Activated B cell treated with CpG ODN at 0.5 μM for 24 hours (primary cell): ENCODE data around the gene CFAP100. TPM values are rescaled to one million over a fixed set of nuclear protein-coding genes. Genes with fewer than 3 reads are reported as not detected.
A peak's percentile ranks its signal among the peaks of the same experiment; 100 is the strongest.

Source experiments
- ATAC-seq: fragments of 200-7000 bp; cut with Tn5 transposase; one replicate; pipeline ENCODE4 v1.10.0; 2021; ENCODE audit warnings: low read depth, mild to moderate bottlenecking, moderate library complexity
- CTCF ChIA-PET: fragments of 350-600 bp; sonication (Branson Sonifier 250); formaldehyde crosslinking; loops from one replicate; lab custom pipeline; 2021; ENCODE audit warnings: antibody characterized with exemption; lab: Charles Lee
- POLR2A ChIA-PET: fragments of 350-600 bp; sonication (Branson Sonifier 250); formaldehyde crosslinking; loops from one replicate; lab custom pipeline; 2021; ENCODE audit warnings: antibody characterized with exemption; lab: Charles Lee
- DNase-seq: peaks from one replicate; pipeline ENCODE4 v3.0.0; 2022
- H3K27ac Mint-ChIP-seq: one replicate; pipeline ENCODE4 v1.8.0; 2020; ENCODE audit warnings: mixed read lengths
- H3K27me3 Mint-ChIP-seq: one replicate; pipeline ENCODE4 v1.8.0; 2021; ENCODE audit warnings: mixed read lengths
- H3K36me3 Mint-ChIP-seq: one replicate; pipeline ENCODE4 v1.8.0; 2021; ENCODE audit warnings: low read depth, mixed read lengths
- H3K4me1 Mint-ChIP-seq: one replicate; pipeline ENCODE4 v1.8.0; 2021; ENCODE audit warnings: mixed read lengths
- H3K4me3 Mint-ChIP-seq: one replicate; pipeline ENCODE4 v1.8.0; 2020; ENCODE audit warnings: mild to moderate bottlenecking, mixed read lengths
- H3K9me3 Mint-ChIP-seq: one replicate; pipeline ENCODE4 v1.8.0; 2020; ENCODE audit warnings: mixed read lengths
- intact Hi-C: fragments of 100-400 bp; cut with micrococcal nuclease; formaldehyde crosslinking; loops from one replicate; pipeline ENCODE4 v1.15.1; 2024
- total RNA-seq: library from RNA; stranded (reverse); gene quantifications from 2 replicates; pipeline ENCODE4 v1.2.3, GENCODE V29; 2022
- TF ChIP-seq, protein P1 (sequence below): fragments of 200-600 bp; IDR thresholded peaks from one replicate; pipeline ENCODE4 v1.8.0; 2022; ENCODE audit warnings: antibody characterized with exemption, mild to moderate bottlenecking

The CFAP100 gene
- total RNA-seq, result not detected in 2 replicates

DNA sequence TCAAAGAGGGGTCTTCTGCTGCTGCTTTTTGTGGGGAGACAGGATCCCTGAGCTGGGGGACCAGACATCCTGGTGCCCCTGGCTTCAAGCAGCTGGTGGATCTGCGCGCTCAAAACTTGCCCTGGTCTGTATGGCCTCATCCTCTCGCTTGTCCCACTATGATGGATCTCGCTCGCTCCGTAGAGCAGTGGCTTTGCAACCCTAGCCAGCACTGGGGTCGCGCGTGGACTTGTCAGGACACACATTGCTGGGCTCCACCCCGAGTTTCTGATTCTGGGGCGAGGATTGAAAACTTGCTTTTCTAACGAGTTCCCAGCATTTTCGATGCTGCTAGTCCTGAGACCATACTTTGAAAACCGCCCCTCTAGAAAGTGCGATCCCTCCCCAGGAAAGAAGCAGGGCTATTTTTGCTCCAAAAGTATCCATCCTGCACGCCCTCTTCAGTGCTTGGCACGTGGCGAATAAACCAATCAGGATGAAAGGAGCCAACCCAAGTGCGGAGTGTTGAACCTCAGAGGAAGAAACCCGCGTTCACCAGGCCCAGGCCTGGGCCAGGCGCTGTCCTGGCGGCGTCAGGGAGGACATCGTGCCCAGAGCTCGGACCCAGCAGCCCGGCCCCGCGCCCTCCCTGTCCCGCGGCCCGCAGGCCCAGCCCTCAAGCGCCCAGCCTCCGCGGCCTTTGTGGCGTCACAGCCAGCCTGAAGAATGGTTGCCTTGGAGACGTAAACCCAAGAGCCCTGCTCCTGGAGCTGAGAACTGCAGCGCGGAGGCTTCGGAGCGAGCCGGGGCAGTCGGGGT is at the start of gene CFAP100:
Gene CFAP100, plus strand, starts transcription at position 731 of the 798 bp plus-strand sequence. CDS start 1,092 bp downstream, outside the sequence.
- no peak within 1 kb of the TSS for H3K27ac Mint-ChIP-seq
- H3K27me3 Mint-ChIP-seq, result peaks cover 48% of the 10 kb centered on the region
- ChIA-PET CTCF (interaction anchor here (0.8 to 2.6 kb wide), 2 partner anchors 254 to 260 kb away, joined by 3 to 16 read pairs; no protein-coding TSS in a partner anchor), POLR2A (no interaction called here)
- no peaks in the 10 kb centered on the region for H3K36me3 Mint-ChIP-seq
- intact Hi-C loops, result no loop called here
- ATAC-seq, result no peak
- DNase-seq, result no peak
- H3K4me1 Mint-ChIP-seq, result peaks cover 9% of the 10 kb centered on the region
- H3K4me3 Mint-ChIP-seq, result no peak within 1 kb of the TSS
- H3K9me3 Mint-ChIP-seq, result peaks cover 4% of the 10 kb centered on the region
- TF ChIP-seq, protein P1, sequence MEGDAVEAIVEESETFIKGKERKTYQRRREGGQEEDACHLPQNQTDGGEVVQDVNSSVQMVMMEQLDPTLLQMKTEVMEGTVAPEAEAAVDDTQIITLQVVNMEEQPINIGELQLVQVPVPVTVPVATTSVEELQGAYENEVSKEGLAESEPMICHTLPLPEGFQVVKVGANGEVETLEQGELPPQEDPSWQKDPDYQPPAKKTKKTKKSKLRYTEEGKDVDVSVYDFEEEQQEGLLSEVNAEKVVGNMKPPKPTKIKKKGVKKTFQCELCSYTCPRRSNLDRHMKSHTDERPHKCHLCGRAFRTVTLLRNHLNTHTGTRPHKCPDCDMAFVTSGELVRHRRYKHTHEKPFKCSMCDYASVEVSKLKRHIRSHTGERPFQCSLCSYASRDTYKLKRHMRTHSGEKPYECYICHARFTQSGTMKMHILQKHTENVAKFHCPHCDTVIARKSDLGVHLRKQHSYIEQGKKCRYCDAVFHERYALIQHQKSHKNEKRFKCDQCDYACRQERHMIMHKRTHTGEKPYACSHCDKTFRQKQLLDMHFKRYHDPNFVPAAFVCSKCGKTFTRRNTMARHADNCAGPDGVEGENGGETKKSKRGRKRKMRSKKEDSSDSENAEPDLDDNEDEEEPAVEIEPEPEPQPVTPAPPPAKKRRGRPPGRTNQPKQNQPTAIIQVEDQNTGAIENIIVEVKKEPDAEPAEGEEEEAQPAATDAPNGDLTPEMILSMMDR, result no peak

DNA sequence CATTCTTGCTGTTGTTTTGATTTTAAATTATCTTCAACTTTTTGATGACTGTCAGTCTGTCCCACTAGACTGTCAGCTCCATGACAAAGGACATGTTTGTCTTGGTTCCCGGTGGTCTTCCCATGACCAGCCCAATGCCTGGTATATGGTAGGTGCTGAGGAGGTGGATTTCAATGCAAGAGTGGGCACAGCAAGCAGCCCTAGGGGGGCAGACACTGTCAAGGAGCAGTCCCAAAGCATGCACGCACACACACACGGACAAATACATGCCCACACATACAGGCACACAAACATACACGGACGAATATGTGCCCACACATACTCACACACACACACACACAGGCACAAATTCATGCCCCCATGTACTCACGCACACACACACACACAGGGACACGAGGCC is 49.5 kb upstream of the CFAP100 start:
- H3K4me3 Mint-ChIP-seq, result no peak overlapping the region
- POLR2A ChIA-PET, result no interaction called here
- H3K36me3 Mint-ChIP-seq, result no peaks in the 10 kb centered on the region
- no peaks in the 10 kb centered on the region for H3K4me1 Mint-ChIP-seq
- intact Hi-C loops, result no loop called here
- CTCF ChIA-PET, result no interaction called here
- ATAC-seq (no peak), DNase-seq (peak; percentile 2)
- TF ChIP-seq, protein P1, result no peak
- no peaks in the 10 kb centered on the region for H3K9me3 Mint-ChIP-seq
- peaks cover 5% of the 10 kb centered on the region for H3K27me3 Mint-ChIP-seq
- no peak overlapping the region for H3K27ac Mint-ChIP-seq

DNA sequence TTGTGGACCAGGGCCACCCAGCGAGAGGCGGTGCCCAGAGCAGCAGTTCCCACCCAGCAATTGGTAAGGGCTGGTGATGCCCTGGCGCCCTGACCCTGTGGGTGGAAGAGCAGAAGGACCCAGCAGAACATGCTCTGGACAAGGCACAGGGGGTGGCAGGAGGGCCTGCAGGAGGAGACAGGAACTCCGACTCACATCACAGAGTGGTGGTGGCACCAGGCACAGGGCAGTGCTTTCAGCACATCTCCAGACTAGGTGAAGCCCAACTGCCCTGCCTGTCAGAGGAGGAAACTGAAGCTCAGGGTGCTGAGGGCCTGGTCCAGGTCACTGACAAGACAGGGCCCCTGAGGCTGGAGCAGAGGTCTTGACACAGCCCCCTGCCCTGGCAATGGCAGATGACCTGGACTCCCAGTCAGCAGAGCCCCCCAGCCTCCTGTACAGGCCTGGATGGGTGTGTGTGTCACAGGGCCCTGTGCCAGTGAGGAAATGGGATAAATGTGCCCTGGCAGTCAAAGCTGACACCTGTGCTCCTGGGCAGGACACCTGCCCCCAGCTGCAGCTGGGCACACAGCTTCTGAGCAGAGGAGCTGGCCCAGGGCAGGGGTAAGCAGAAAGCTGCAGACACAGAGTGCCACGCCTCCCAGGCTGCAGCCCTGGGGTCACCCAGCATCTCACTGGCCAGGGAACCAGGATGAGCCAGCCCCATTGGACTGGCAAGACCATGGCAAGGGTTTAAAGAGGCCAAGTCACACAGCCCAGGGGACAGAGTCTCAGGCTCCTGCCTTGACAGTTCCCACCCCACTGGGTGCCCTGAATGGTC is 48.9 kb upstream of the CFAP100 start:
- H3K27me3 Mint-ChIP-seq, result peaks cover 4% of the 10 kb centered on the region
- intact Hi-C loops, result no loop called here
- no peaks in the 10 kb centered on the region for H3K36me3 Mint-ChIP-seq
- TF ChIP-seq, protein P1, result no peak
- no peak for ATAC-seq
- no peak overlapping the region for H3K27ac Mint-ChIP-seq
- H3K9me3 Mint-ChIP-seq, result no peaks in the 10 kb centered on the region
- no peak overlapping the region for H3K4me3 Mint-ChIP-seq
- ChIA-PET CTCF (no interaction called here), POLR2A (no interaction called here)
- DNase-seq, result peak; percentile 7
- H3K4me1 Mint-ChIP-seq, result no peaks in the 10 kb centered on the region

DNA sequence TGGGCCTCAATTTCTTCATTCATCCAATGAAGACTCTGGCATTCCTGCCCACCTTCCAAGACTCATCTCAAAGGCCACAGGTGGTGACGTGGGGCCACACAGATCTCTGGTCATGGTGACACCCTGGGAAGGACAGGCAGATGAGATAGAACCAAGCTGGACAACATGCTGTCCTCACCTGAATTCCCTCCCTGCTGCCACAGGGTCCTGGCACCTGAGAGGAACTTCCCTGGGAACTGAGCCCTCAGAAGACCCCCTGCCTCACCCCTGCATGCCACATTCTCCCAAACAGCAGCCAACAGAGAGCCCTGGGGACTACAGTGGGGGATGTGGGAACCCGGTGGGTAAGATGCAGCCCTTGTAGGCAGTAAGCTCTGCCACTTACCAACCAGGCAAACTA is 48.2 kb upstream of the CFAP100 start:
- H3K9me3 Mint-ChIP-seq, result no peaks in the 10 kb centered on the region
- H3K4me1 Mint-ChIP-seq, result no peaks in the 10 kb centered on the region
- H3K27me3 Mint-ChIP-seq, result peaks cover 4% of the 10 kb centered on the region
- H3K27ac Mint-ChIP-seq, result no peak overlapping the region
- CTCF ChIA-PET, result no interaction called here
- DNase-seq (no peak), ATAC-seq (no peak)
- no peaks in the 10 kb centered on the region for H3K36me3 Mint-ChIP-seq
- no peak overlapping the region for H3K4me3 Mint-ChIP-seq
- POLR2A ChIA-PET, result no interaction called here
- intact Hi-C loops, result no loop called here
- TF ChIP-seq, protein P1, result no peak
